IPS DF 6.9 (cell line): ENCODE data around the gene MMAA.
"Not testable (repeated sequence)": the region's sequence is repeated elsewhere in the genome, so short reads cannot be mapped to it uniquely, and the experiment has no call there.

ENCODE experiments used
- DNase-seq: peaks from one replicate; pipeline ENCODE4 v3.0.0-alpha.2; 2013; ENCODE audit warnings: low read depth, low spot score
- H3K27ac ChIP-seq: one replicate; pipeline ENCODE4 v1.5.1; 2013; ENCODE audit warnings: low read length, control low read depth
- H3K27me3 ChIP-seq: 2 replicates; pipeline ENCODE4 v1.6.1; 2013; ENCODE audit warnings: mild to moderate bottlenecking, low read length; ENCODE audit not compliant: control insufficient read depth, insufficient read depth
- H3K36me3 ChIP-seq: 2 replicates; pipeline ENCODE4 v1.6.1; 2013; ENCODE audit warnings: low read length; ENCODE audit not compliant: control insufficient read depth, insufficient read depth
- H3K4me1 ChIP-seq: 2 replicates; pipeline ENCODE4 v1.6.1; 2013; ENCODE audit warnings: low read length; ENCODE audit not compliant: control insufficient read depth, insufficient read depth
- H3K4me3 ChIP-seq: 2 replicates; pipeline ENCODE4 v1.5.1; 2013; ENCODE audit warnings: mild to moderate bottlenecking, low read length
- H3K9me3 ChIP-seq: 2 replicates; pipeline ENCODE4 v1.6.1; 2013; ENCODE audit warnings: low read length, inconsistent platforms; ENCODE audit not compliant: control insufficient read depth, insufficient read depth
- WGBS: extraction: QIAGEN DNeasy Blood & Tissue Kit; methylation state at CpG from one replicate; pipeline ENCODE4 v1.1.7; 2013; ENCODE audit warnings: mixed read lengths, missing lambda C conversion rate; ENCODE audit not compliant: insufficient read length, insufficient coverage; 5-methylcytosine and 5-hydroxymethylcytosine counted together

Gene MMAA

GRCh38 chr4:145618932-145619638, at the start of gene MMAA:
MMAA (plus strand) TSS chr4:145619385; CDS start chr4:145639140, 19,755 bp downstream.
- WGBS, result no CpG with 5 or more reads among the region's 66 CpGs
- H3K4me1 ChIP-seq, result no peaks in the 10 kb centered on the region
- H3K36me3 ChIP-seq, result no peaks in the 10 kb centered on the region
- H3K4me3 ChIP-seq, result peak within 1 kb of the TSS; percentile 67
- no peaks in the 10 kb centered on the region for H3K27me3 ChIP-seq
- H3K9me3 ChIP-seq, result no peaks in the 10 kb centered on the region; the same call in 1 of the 2 replicates
- H3K27ac ChIP-seq, result no peak within 1 kb of the TSS
- peak; percentile 70 for DNase-seq

GRCh38 chr4:145574546-145574945, 44.6 kb upstream of the MMAA start:
- H3K27ac ChIP-seq, H3K4me1 ChIP-seq, H3K4me3 ChIP-seq, H3K36me3 ChIP-seq, H3K9me3 ChIP-seq, H3K27me3 ChIP-seq, DNase-seq: not testable (repeated sequence)
- WGBS, result no CpG with 5 or more reads among the region's 7 CpGs

DNA sequence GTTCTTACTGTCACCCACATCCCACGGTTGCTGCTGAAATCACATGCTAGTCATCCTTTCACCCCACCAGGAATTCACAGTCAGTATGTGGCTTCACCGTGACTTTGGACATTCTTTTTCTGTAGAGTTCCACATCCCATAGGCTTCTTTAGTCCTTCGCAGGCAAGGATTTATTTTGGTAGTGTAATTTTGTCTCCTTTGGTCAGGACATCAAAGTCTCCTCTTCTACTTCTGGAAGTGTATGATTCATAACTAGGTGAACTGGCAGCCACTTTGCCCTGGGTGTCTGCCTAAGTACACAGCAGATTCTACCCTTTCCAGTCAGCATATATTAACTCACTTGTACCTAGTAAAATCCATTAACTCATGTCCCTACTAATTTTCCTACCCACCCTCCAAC, 38.3 kb upstream of the MMAA start:
- WGBS, result no CpG with 5 or more reads among the region's 3 CpGs
- H3K27ac ChIP-seq, result no peak overlapping the region
- H3K27me3 ChIP-seq, result no peaks in the 10 kb centered on the region
- no peaks in the 10 kb centered on the region for H3K4me1 ChIP-seq
- no peaks in the 10 kb centered on the region for H3K9me3 ChIP-seq
- H3K4me3 ChIP-seq, result no peak overlapping the region
- no peak for DNase-seq
- no peaks in the 10 kb centered on the region for H3K36me3 ChIP-seq

GRCh38 chr4:145583191-145584055, 35.8 kb upstream of the MMAA start:
- Histone ChIP-seq H3K4me3 (no peak overlapping the region), H3K9me3 (no peaks in the 10 kb centered on the region), H3K27me3 (no peaks in the 10 kb centered on the region), H3K27ac (no peak overlapping the region), H3K4me1 (no peaks in the 10 kb centered on the region), H3K36me3 (no peaks in the 10 kb centered on the region)
- no peak for DNase-seq
- no CpG with 5 or more reads among the region's 6 CpGs for WGBS

DNA sequence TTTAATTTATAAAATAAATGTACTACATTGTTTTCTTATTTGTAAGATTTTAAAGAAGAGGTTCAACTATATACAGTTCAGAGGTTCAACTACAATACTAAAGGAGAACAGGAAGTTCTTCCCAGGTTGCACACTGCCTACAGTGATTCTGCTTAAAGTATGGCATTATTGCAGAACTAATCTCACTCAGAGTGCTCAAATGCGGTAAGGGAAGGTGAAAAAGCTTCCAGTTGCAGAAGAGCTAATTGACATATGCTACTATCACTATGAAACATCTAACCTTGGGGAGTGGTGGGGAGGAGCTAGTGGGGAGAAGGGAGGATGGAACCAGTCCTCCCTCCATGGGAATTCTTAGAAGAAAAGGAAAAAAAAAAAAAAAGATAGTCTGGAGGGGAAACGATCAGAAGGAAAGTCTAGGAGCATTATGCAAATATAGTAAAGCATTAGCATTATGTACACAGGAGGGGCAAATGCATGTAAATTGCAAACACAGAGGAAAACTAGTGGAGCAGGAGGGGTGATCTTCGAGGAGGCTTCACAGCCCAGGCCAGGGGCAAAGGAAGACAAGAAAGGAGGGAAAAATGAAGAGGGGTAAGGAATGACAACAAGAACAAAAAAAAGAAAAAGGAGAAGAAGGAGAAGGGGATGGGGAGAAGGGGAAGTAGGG, 32.0 kb upstream of the MMAA start:
- H3K4me3 ChIP-seq, result no peak overlapping the region
- no peak for DNase-seq
- H3K4me1 ChIP-seq, result no peaks in the 10 kb centered on the region
- no peaks in the 10 kb centered on the region for H3K9me3 ChIP-seq
- no peaks in the 10 kb centered on the region for H3K36me3 ChIP-seq
- H3K27ac ChIP-seq, result no peak overlapping the region
- no CpG with 5 or more reads among the region's 3 CpGs for WGBS
- H3K27me3 ChIP-seq, result no peaks in the 10 kb centered on the region

DNA sequence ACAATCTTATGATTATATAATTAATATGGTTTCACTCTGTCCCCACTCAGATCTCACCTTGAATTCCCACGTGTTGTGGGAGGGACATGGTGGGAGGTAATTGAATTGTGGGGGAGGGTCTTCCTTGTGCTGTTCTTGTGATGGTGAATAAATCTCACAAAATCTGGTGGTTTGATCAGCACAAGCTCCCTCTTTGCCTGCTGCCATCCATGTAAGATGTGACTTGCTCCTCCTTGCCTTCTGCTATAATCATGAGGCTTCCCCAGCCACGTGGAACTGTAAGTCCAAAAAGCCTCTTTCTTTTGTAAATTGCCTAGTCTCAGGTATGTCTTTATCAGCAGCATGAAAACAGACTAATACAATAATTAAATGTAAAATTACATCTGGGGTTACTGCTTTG, 29.8 kb upstream of the MMAA start:
- not testable (repeated sequence) for H3K27me3 ChIP-seq, H3K4me3 ChIP-seq, H3K36me3 ChIP-seq, DNase-seq, H3K27ac ChIP-seq, H3K9me3 ChIP-seq, H3K4me1 ChIP-seq
- no CpG with 5 or more reads among the region's 2 CpGs for WGBS

DNA sequence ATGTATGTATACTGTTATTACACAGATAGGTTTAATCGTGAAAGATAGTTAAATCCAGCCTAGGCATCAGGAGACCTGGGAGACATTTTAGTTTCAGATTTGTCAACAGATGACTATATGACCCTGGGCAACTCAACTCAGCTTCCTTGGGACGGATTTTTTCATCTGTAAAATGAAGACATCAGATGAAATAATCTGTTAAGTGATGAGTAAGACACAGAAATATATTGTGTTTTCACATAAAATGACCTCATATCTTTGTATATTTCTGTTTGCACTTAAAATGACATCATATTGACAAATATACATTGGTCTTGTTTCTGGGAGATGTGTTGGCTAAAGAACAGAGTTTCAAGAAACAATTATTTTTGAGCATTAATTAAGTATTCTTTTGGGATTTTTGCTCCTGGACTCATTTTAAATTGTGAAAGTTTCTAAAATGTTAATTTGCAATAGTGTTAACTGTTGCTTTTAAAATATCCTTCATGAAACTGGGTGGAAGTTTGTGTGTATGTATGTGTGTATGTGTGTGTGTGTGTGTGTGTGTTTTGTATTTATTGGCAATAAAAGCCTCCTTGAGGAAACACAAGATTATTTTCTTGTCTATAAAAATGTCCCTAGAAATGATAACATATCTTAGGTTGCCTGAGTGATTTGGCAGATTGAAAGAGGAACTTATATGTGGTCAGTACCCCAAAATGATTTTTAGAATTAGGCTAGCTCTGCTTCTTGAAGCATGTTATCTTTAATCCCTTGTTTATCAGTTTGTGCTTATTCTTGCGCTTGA, 29.1 kb upstream of the MMAA start:
- Histone ChIP-seq H3K36me3 (no peaks in the 10 kb centered on the region), H3K27ac (no peak overlapping the region), H3K4me1 (no peaks in the 10 kb centered on the region), H3K9me3 (no peaks in the 10 kb centered on the region), H3K27me3 (no peaks in the 10 kb centered on the region), H3K4me3 (no peak overlapping the region)
- WGBS, result no CpG with 5 or more reads among the region's 3 CpGs
- no peak for DNase-seq

GRCh38 chr4:145602129-145602760, 16.9 kb upstream of the MMAA start:
- Histone ChIP-seq H3K9me3 (no peaks in the 10 kb centered on the region), H3K4me1 (no peaks in the 10 kb centered on the region), H3K4me3 (no peak overlapping the region), H3K27ac (no peak overlapping the region), H3K27me3 (no peaks in the 10 kb centered on the region), H3K36me3 (no peaks in the 10 kb centered on the region)
- DNase-seq, result no peak
- no CpG with 5 or more reads among the region's 4 CpGs for WGBS

DNA sequence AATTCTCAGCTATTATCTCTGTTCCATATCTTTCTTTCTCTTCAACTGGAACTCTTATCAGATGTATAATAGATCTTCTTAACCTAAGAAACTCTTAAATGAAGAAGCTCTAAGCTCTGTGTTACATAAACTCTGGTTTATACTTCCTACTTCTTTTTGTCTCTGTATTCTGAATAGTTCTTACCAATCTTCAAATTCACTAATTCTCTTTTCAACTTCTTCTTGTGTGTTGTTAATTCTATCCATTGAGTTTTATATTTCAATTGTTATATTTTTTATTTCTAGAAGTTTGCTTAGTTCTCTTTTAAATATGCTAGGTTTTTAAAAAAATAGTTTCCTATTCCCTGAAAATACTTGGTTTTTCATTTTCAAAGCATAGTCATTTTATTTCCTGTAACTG, 13.2 kb upstream of the MMAA start:
- H3K4me1 ChIP-seq, result no peaks in the 10 kb centered on the region
- H3K36me3 ChIP-seq, result no peaks in the 10 kb centered on the region
- no peak overlapping the region for H3K27ac ChIP-seq
- no peak overlapping the region for H3K4me3 ChIP-seq
- H3K27me3 ChIP-seq, result no peaks in the 10 kb centered on the region
- DNase-seq, result no peak
- H3K9me3 ChIP-seq, result no peaks in the 10 kb centered on the region
